ENCODE results near the gene WFS1. TPM values are rescaled to one million over a fixed set of nuclear protein-coding genes. Genes with fewer than 3 reads are reported as not detected.

WFS1 gene
- total and polyA plus RNA-seq, 2 of the 8 experiments (the other 6 are each of a cell fraction or from before 2014, with no cell fraction given) = 29.1 to 43.1 TPM

- TF ChIP-seq TAF7 (optimal IDR thresholded peaks at IDR 0.05; ENCODE audit: borderline replicate concordance, low read depth, low read length) (no peak), CBX5 (IDR thresholded peaks at IDR 0.05; ENCODE audit: low read depth, low read length) (no peak), CBX8 (IDR thresholded peaks at IDR 0.05; ENCODE audit: borderline replicate concordance, low read depth, low read length) (no peak), TAF1 (IDR thresholded peaks at IDR 0.05; ENCODE audit: low read depth, low read length) (no peak), RAD21 (IDR thresholded peaks at IDR 0.05 in 1 of 2, conservative IDR thresholded peaks at IDR 0.05 in 1 of 2; ENCODE audit: low read depth in 2 of 2, low read length in 2 of 2) (no peak), CEBPB (IDR thresholded peaks at IDR 0.05; ENCODE audit: low read depth, low read length) (no peak), TCF12 (IDR thresholded peaks at IDR 0.05; ENCODE audit: low read depth, low read length) (no peak), TEAD4 (IDR thresholded peaks at IDR 0.05; ENCODE audit: low read depth, low read length) (no peak), JUN (IDR thresholded peaks at IDR 0.05; ENCODE audit: low read depth, low read length) (no peak)
- TF ChIP-seq, protein P1, sequence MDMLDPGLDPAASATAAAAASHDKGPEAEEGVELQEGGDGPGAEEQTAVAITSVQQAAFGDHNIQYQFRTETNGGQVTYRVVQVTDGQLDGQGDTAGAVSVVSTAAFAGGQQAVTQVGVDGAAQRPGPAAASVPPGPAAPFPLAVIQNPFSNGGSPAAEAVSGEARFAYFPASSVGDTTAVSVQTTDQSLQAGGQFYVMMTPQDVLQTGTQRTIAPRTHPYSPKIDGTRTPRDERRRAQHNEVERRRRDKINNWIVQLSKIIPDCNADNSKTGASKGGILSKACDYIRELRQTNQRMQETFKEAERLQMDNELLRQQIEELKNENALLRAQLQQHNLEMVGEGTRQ (IDR thresholded peaks at IDR 0.05; ENCODE audit: low read length) = no peak
Observed at GRCh38 chr4:6293661-6294060, 24.0 kb downstream of the WFS1 start (continued).
